ENCODE measurements around the gene AFF3.

Gene AFF3

DNA sequence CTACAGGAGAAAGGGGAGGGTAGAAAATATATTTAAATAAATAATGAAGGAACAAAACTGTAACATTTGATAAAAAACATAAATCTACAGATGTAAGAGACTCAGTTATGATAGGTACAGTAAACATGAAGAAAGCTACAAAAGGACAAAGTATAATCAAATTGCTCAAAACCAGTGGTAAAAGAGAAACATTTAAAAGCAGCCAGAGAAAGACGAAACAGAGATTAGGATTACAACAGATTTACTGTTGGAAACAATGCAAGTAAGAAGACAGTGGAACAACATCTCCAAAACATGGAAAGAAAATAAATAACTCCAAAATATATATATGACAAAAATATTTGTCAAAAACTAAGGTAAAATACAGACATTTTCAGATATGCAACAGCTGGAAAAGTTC is 344.9 kb downstream of the AFF3 start:
- CTCF ChIA-PET, result no interaction called here

DNA sequence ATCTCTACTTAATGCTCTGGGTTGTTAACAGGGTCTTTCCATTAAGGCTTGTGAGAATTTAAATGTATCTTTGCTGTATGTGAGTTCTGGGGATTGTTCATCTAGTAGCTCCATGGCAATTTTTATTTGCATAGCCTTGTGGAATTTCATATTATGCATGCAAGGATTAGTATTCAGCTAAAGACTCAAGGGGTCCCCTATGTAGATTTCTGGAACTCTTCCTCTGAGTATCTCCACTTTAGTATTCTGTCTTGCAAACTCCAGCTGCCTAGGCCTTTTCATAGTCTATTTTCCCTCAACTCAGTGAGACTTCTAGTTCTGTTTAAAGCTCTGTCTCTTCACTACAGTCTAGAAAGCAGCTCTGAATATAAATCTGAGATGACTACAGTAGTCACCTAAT is 348.0 kb downstream of the AFF3 start:
- POLR2A ChIA-PET, result interaction anchor here (0.9 kb wide), 1 partner anchor 9 kb away, joined by 3 read pairs; no protein-coding TSS in a partner anchor
- DNase-seq (ENCODE audit: extremely low spot score), result no peak
- CTCF ChIA-PET, result interaction anchor here (0.5 kb wide), 1 partner anchor 210 kb away, joined by 5 read pairs; no protein-coding TSS in a partner anchor
- no peak for TF ChIP-seq LEF1 (IDR thresholded peaks at IDR 0.05; ENCODE audit: borderline replicate concordance)
- TF ChIP-seq SP1 (IDR thresholded peaks at IDR 0.05), result no peak
- no peak for TF ChIP-seq PKNOX1 (IDR thresholded peaks at IDR 0.05)
- TF ChIP-seq HDGF (IDR thresholded peaks at IDR 0.05; ENCODE audit: borderline replicate concordance), result no peak
- no peak for TF ChIP-seq ARNT (IDR thresholded peaks at IDR 0.05)
- TF ChIP-seq ZNF384 (IDR thresholded peaks at IDR 0.05), result no peak
- no peak for TF ChIP-seq L3MBTL2 (conservative IDR thresholded peaks at IDR 0.05)
- no peak for TF ChIP-seq TARDBP (IDR thresholded peaks at IDR 0.05)
- no peak for TF ChIP-seq FOXA1 (IDR thresholded peaks at IDR 0.05)
- TF ChIP-seq CTBP1 (IDR thresholded peaks at IDR 0.05; ENCODE audit: borderline replicate concordance), result no peak
- TF ChIP-seq BHLHE40 (IDR thresholded peaks at IDR 0.05; ENCODE audit: borderline replicate concordance), result no peak
- no peak for TF ChIP-seq SUZ12 (IDR thresholded peaks at IDR 0.05)
- no peak for TF ChIP-seq FOXK2 (IDR thresholded peaks at IDR 0.05)
- TF ChIP-seq ELF4 (IDR thresholded peaks at IDR 0.05), result no peak
- TF ChIP-seq NFRKB (IDR thresholded peaks at IDR 0.05), result no peak

More for the DNA sequence above, 344.9 kb downstream of the AFF3 start:
- POLR2A ChIA-PET, result no interaction called here
- no peak for DNase-seq (ENCODE audit: extremely low spot score)
- no peak for TF ChIP-seq FOXM1 (IDR thresholded peaks at IDR 0.05; ENCODE audit: borderline replicate concordance)
- no peak for TF ChIP-seq SUZ12 (IDR thresholded peaks at IDR 0.05)
- no peak for TF ChIP-seq PKNOX1 (IDR thresholded peaks at IDR 0.05)
- no peak for TF ChIP-seq NFRKB (IDR thresholded peaks at IDR 0.05)
- no peak for TF ChIP-seq CTBP1 (IDR thresholded peaks at IDR 0.05; ENCODE audit: borderline replicate concordance)
- no peak for TF ChIP-seq LEF1 (IDR thresholded peaks at IDR 0.05; ENCODE audit: borderline replicate concordance)

DNA sequence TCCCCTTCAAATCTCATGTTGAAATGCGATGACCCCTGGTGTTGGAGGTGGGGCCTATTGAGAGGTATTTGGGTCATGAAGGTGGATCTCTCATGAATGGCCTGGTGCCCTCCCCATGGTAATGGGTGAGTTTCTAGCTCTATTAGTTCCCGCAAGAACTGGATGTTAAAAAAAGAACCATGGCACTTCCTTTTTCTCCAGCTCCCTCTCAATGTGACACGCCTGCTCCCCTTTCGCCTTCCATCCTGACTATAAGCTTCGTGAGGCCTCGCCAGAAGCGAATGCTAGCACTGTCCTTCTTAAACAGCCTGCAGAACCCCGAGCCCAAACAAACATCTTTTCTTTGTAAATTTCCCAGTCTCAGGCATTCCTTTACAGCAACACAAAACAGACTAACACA is 349.4 kb downstream of the AFF3 start:
- CTCF ChIA-PET, result no interaction called here
- no peak for DNase-seq (ENCODE audit: extremely low spot score)
- TF ChIP-seq TARDBP (IDR thresholded peaks at IDR 0.05) (no peak), SUZ12 (IDR thresholded peaks at IDR 0.05) (no peak), L3MBTL2 (conservative IDR thresholded peaks at IDR 0.05) (no peak), PKNOX1 (IDR thresholded peaks at IDR 0.05) (no peak), ELF4 (IDR thresholded peaks at IDR 0.05) (no peak), NFRKB (IDR thresholded peaks at IDR 0.05) (no peak), SP1 (IDR thresholded peaks at IDR 0.05) (no peak), FOXM1 (IDR thresholded peaks at IDR 0.05; ENCODE audit: borderline replicate concordance) (no peak), ARNT (IDR thresholded peaks at IDR 0.05) (no peak), HDGF (IDR thresholded peaks at IDR 0.05; ENCODE audit: borderline replicate concordance) (no peak), ZNF384 (IDR thresholded peaks at IDR 0.05) (no peak), CTBP1 (IDR thresholded peaks at IDR 0.05; ENCODE audit: borderline replicate concordance) (no peak), FOXK2 (IDR thresholded peaks at IDR 0.05) (no peak), FOXA1 (IDR thresholded peaks at IDR 0.05) (no peak), BHLHE40 (IDR thresholded peaks at IDR 0.05; ENCODE audit: borderline replicate concordance) (no peak), LEF1 (IDR thresholded peaks at IDR 0.05; ENCODE audit: borderline replicate concordance) (no peak)
- POLR2A ChIA-PET, result no interaction called here

DNA sequence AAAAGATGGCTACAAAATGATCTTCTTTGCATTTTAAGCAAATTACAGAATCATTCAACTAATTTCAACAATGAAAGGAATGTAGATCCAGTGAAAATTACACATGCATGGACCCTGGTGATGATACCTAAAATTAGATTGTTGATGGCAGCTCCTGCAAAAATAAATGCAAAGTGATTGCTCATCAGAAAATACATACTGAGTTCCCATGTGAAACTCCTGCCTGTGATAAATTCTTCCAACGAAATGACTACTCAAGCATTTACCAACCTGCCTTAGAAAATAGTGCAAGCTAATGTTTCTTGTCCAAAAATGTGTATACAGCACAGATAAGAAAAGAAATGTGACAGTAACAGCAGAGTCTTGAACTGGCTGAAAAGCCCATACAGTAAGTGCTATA is 352.5 kb downstream of the AFF3 start:
- CTCF ChIA-PET, result no interaction called here
- no peak for DNase-seq (ENCODE audit: extremely low spot score)

DNA sequence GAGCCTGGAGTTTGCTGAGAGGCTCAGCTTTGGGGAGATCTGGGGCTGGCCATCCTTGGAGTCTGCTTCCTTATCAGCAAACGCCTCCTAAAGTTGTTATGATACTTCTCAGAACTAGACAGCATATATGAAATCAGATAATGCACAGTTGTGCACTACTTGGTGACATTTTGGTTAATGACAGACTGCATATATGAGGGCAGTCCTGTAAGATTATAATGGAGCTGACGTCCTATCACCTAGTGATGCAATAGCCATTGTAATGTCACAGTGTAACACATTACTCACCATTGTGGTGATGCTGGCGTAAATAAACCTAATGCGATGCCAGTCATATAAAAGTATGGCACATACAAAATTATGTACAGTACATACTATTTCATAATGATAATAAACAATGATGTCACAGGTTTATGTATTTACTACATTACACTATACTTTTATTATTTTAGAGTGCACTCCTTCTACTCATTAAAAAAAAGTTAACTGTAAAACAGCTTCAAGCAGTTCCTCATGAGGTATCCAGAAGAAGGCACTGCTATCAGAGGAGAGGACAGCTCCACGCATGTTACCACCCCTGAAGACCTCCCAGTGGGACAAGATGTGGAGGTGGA is 354.5 kb downstream of the AFF3 start:
- no peak for DNase-seq (ENCODE audit: extremely low spot score)
- ChIA-PET POLR2A (no interaction called here), CTCF (no interaction called here)
- TF ChIP-seq L3MBTL2 (conservative IDR thresholded peaks at IDR 0.05), result no peak
- no peak for TF ChIP-seq SUZ12 (IDR thresholded peaks at IDR 0.05)
- TF ChIP-seq NFRKB (IDR thresholded peaks at IDR 0.05), result no peak
- no peak for TF ChIP-seq PKNOX1 (IDR thresholded peaks at IDR 0.05)
- TF ChIP-seq LEF1 (IDR thresholded peaks at IDR 0.05; ENCODE audit: borderline replicate concordance), result no peak
- TF ChIP-seq BHLHE40 (IDR thresholded peaks at IDR 0.05; ENCODE audit: borderline replicate concordance), result no peak
- TF ChIP-seq FOXK2 (IDR thresholded peaks at IDR 0.05), result no peak
- no peak for TF ChIP-seq ELF4 (IDR thresholded peaks at IDR 0.05)
- no peak for TF ChIP-seq SP1 (IDR thresholded peaks at IDR 0.05)
- no peak for TF ChIP-seq FOXA1 (IDR thresholded peaks at IDR 0.05)
- TF ChIP-seq FOXM1 (IDR thresholded peaks at IDR 0.05; ENCODE audit: borderline replicate concordance), result no peak
- no peak for TF ChIP-seq HDGF (IDR thresholded peaks at IDR 0.05; ENCODE audit: borderline replicate concordance)
- no peak for TF ChIP-seq ZNF384 (IDR thresholded peaks at IDR 0.05)
- no peak for TF ChIP-seq CTBP1 (IDR thresholded peaks at IDR 0.05; ENCODE audit: borderline replicate concordance)
- TF ChIP-seq TARDBP (IDR thresholded peaks at IDR 0.05), result no peak
- TF ChIP-seq ARNT (IDR thresholded peaks at IDR 0.05), result no peak

More for the DNA sequence above, 352.5 kb downstream of the AFF3 start:
- POLR2A ChIA-PET, result no interaction called here
- TF ChIP-seq NFRKB (IDR thresholded peaks at IDR 0.05) (no peak), SUZ12 (IDR thresholded peaks at IDR 0.05) (no peak), FOXK2 (IDR thresholded peaks at IDR 0.05) (no peak), FOXA1 (IDR thresholded peaks at IDR 0.05) (no peak), L3MBTL2 (conservative IDR thresholded peaks at IDR 0.05) (no peak)

Measured in HEK293T (cell line).